Measurements from ENCODE around the gene AAMP. TPM values are rescaled to one million over a fixed set of nuclear protein-coding genes. Genes with fewer than 3 reads are reported as not detected.

AAMP gene
- total RNA-seq, 1 donor from 2014 or later = 106 TPM

- peaks cover 53% of the 10 kb centered on the region for H3K4me1 ChIP-seq
- intact Hi-C loops (cut with DNase I) = loop anchor here (5.0 kb wide), 1 partner anchor 54 kb away; the partner anchor contains the start of gene ARPC2
- no peak for DNase-seq (ENCODE audit: extremely low spot score in 2 of 2)
- no peaks in the 10 kb centered on the region for H3K27me3 ChIP-seq
- H3K9me3 ChIP-seq = no peaks in the 10 kb centered on the region
- peak overlapping the region; percentile 85 to 94 for H3K4me3 ChIP-seq
- TF ChIP-seq POLR2A (IDR thresholded peaks at IDR 0.05) = no peak
- TF ChIP-seq POLR2AphosphoS5 (IDR thresholded peaks at IDR 0.05; ENCODE audit: insufficient read depth in 1 of 2, low read depth in 1 of 2) = no peak
- TF ChIP-seq CTCF (IDR thresholded peaks at IDR 0.05) = no peak
- peaks cover 0 to 49% of the 10 kb centered on the region in 2 donors for H3K36me3 ChIP-seq
- H3K27ac ChIP-seq = peak overlapping the region; percentile 94
Observed at GRCh38 chr2:218270721-218271486, 967 bp upstream of the AAMP start.

GRCh38 chr2:218267259-218267658, 2.7 kb downstream of the AAMP start:
- no peak for DNase-seq (ENCODE audit: extremely low spot score in 2 of 2)
- Histone ChIP-seq H3K9me3 (no peaks in the 10 kb centered on the region), H3K27ac (no peak overlapping the region), H3K4me3 (no peak overlapping the region), H3K4me1 (peaks cover 36% of the 10 kb centered on the region), H3K27me3 (no peaks in the 10 kb centered on the region), H3K36me3 (peaks cover 0 to 56% of the 10 kb centered on the region in 2 donors)
- intact Hi-C loops (cut with DNase I) = no loop called here
- no peak for TF ChIP-seq CTCF (IDR thresholded peaks at IDR 0.05)
- TF ChIP-seq POLR2AphosphoS5 (IDR thresholded peaks at IDR 0.05; ENCODE audit: insufficient read depth in 1 of 2, low read depth in 1 of 2) = no peak
- TF ChIP-seq POLR2A (IDR thresholded peaks at IDR 0.05) = no peak

GRCh38 chr2:218266316-218266979, 3.5 kb downstream of the AAMP start:
- DNase-seq (ENCODE audit: extremely low spot score in 2 of 2) = no peak
- peaks cover 28% of the 10 kb centered on the region for H3K4me1 ChIP-seq
- intact Hi-C loops (cut with DNase I) = no loop called here

GRCh38 chr2:218265626-218266025, 4.3 kb downstream of the AAMP start:
- Histone ChIP-seq H3K4me3 (no peak overlapping the region), H3K9me3 (no peaks in the 10 kb centered on the region), H3K4me1 (peaks cover 26% of the 10 kb centered on the region), H3K27me3 (no peaks in the 10 kb centered on the region), H3K27ac (no peak overlapping the region), H3K36me3 (peaks cover 0 to 56% of the 10 kb centered on the region in 2 donors)
- intact Hi-C loops (cut with DNase I) = no loop called here
- DNase-seq (ENCODE audit: extremely low spot score in 2 of 2) = peak in 1 of 2 donors; percentile 81
- TF ChIP-seq POLR2AphosphoS5 (IDR thresholded peaks at IDR 0.05; ENCODE audit: insufficient read depth in 1 of 2, low read depth in 1 of 2) (no peak), CTCF (IDR thresholded peaks at IDR 0.05) (no peak), POLR2A (IDR thresholded peaks at IDR 0.05) (no peak)

More at GRCh38 chr2:218266316-218266979, 3.5 kb downstream of the AAMP start:
- H3K9me3 ChIP-seq = no peaks in the 10 kb centered on the region
- H3K27me3 ChIP-seq = no peaks in the 10 kb centered on the region
- no peak overlapping the region for H3K27ac ChIP-seq
- H3K4me3 ChIP-seq = no peak overlapping the region
- TF ChIP-seq POLR2AphosphoS5 (IDR thresholded peaks at IDR 0.05; ENCODE audit: insufficient read depth in 1 of 2, low read depth in 1 of 2) (no peak), CTCF (IDR thresholded peaks at IDR 0.05) (no peak), POLR2A (IDR thresholded peaks at IDR 0.05) (no peak)
- H3K36me3 ChIP-seq = peaks cover 0 to 56% of the 10 kb centered on the region in 2 donors
